GM20000 (cell line): ENCODE results near the gene LRP5.

Experiments used
- DNase-seq: peaks from one replicate; pipeline ENCODE4 v3.0.0; 2012; ENCODE audit warnings: low spot score
- TF ChIP-seq, protein P1 (sequence below): IDR thresholded peaks from 2 replicates; pipeline ENCODE4 v1.5.1; 2012; ENCODE audit warnings: mild to moderate bottlenecking, control low read depth; ENCODE audit errors: extremely low read depth, missing control alignments

The LRP5 gene

DNA sequence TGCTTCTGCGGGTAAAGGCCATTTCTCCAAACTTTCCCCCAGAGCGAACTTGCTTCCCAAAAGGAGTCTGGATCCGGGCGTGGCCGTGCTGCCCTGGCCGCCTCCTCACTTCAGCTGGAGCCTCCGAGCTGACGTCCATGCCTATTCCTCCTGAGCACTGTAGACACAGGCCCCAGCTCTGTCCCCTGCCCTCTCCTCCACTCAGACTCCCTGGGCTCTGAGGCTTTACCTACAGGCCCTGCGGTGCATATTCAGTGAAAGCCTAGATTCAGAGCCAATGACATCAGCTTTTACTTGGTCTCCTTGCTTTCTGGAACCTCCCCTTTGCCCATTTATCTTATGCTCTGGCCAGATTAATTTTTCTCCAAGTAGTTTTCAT, 9.7 kb downstream of the LRP5 start:
- TF ChIP-seq, protein P1, sequence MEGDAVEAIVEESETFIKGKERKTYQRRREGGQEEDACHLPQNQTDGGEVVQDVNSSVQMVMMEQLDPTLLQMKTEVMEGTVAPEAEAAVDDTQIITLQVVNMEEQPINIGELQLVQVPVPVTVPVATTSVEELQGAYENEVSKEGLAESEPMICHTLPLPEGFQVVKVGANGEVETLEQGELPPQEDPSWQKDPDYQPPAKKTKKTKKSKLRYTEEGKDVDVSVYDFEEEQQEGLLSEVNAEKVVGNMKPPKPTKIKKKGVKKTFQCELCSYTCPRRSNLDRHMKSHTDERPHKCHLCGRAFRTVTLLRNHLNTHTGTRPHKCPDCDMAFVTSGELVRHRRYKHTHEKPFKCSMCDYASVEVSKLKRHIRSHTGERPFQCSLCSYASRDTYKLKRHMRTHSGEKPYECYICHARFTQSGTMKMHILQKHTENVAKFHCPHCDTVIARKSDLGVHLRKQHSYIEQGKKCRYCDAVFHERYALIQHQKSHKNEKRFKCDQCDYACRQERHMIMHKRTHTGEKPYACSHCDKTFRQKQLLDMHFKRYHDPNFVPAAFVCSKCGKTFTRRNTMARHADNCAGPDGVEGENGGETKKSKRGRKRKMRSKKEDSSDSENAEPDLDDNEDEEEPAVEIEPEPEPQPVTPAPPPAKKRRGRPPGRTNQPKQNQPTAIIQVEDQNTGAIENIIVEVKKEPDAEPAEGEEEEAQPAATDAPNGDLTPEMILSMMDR: no peak
- no peak for DNase-seq

DNA sequence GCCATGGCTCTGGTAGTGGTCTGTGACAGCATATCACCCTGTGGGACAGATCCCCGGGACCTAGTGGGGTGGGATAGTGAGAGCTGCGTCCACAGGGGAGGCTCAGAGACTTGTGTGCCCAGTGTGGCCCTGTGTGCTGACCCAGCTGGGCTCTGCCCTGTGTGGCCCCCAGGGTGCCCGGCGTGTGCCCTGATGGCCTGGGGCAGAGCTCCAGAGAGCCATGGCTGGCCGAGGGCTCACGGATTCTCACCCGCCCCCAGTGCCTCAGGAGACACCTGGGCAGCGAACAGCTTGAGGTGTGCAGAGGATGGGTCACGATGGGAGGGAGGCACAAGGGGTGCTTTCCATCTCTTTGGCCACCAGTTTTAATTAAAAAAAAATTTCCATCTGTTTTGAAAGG, 11.8 kb downstream of the LRP5 start:
- DNase-seq: no peak
- TF ChIP-seq, protein P1: no peak

DNA sequence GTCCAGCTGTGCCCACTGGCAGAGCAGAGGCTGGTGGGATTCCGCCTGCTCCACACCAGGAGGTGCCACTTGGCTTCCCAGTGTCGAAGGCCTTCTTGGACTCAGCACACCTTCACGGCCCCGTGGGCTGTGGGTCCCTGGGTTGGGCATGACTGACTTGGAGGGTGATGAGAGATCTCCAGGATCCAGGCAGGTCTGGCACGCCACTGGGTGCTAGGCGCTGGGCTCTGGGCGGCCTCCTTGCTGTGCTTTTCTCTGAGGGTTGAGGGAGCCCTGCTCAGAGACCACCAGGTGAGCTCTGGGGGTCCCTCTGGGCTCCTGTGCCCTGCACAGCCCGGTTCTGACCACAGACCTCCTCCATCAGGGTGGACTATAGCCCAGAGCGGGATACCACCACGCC, 12.3 kb downstream of the LRP5 start:
- DNase-seq: no peak
- TF ChIP-seq, protein P1: no peak

DNA sequence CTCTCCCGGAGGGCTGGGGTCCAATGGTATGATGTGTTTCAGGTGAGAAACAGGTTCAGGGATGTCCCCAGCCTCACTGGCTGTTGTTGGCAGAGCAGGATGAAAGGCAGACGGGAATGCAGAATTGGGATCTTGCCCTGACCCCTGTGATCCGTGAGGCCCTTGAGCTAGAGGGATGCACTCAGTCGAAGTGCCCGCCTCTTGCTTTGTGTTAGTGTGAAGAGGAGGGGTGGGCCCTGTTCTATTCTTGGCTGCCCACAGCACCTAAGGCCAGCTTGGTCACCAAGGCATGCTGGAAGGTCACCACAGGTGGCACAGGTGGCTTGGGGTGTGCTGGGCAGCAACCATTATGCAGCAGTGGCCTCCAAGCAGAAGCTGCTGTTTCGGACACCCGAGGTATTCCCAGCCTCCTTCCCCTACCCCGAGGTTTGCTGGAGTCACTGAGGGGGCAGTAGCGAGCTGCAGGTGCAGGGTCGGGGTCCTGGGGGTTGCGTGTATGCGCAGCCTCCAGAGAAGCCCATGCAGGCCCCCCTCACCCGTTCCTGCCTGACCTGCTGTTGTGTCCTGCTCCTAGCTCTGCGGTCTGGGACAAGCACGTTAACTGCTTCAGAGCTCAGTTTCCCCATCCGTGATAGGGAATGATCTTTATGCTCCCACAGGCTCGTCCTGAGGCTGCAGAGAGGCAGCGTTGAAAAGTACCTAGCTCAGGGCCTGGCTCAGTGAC, 13.0 kb downstream of the LRP5 start:
- TF ChIP-seq, protein P1: no peak
- DNase-seq: no peak

DNA sequence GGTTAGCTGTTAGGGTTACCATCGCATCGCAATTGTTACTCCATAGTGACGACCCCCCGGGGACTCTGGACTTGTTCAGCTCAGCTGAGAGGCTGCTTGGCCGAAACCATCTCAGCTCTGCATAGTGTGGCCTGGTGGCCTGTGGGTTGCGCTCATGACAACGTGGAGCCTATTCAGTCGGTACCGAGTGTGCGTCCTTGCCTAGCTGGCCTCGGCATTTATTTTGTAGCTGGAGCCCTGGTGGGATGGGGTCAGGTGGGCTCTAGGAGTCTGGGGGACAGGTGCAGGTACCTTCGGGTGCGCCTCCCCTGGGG, 13.5 kb downstream of the LRP5 start:
- TF ChIP-seq, protein P1: no peak
- no peak for DNase-seq

DNA sequence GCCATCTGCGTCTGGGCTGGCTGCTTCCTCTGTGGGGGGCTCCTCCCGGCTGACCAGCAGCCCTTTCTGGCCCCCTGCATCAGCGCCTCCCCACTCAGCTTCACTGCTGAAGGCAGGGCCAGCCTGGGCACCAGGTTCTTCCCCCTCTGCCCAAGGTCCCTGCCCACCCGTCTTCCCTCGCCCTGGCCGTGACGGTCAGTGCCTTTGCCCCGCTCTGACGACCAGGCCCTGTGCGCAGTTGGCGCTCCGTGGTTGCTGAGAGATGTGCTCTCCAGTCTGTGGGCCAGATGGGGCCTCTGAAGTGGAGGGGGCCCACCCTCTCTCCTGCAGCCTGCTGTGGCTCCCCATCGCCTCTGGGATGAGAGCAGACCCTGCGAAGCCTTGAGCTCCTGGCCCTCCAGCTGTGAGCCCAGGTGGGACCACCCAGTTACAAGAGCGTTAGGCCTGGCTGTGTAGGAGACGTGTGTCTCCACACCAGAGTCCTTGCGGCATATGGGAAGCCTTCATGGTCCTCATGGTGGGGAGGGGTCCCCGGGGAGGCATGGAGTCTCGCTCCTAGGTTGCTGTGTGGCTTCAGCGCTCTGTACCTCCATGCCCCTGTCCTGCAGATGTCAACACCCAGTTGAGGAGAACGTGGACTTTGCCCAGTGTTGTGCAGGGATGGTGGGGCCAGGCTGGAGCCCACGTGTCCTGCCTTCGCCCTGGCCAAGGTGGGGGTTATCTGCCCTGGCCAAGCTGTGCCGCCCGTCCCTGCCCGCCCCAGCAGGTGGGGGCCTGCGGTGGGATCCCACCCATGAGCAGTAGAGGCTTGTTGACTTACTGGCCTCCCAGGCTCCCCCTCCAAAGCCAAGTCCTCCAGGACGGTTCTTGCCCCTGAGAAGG, 14.2 kb downstream of the LRP5 start:
- no peak for DNase-seq
- TF ChIP-seq, protein P1: no peak

DNA sequence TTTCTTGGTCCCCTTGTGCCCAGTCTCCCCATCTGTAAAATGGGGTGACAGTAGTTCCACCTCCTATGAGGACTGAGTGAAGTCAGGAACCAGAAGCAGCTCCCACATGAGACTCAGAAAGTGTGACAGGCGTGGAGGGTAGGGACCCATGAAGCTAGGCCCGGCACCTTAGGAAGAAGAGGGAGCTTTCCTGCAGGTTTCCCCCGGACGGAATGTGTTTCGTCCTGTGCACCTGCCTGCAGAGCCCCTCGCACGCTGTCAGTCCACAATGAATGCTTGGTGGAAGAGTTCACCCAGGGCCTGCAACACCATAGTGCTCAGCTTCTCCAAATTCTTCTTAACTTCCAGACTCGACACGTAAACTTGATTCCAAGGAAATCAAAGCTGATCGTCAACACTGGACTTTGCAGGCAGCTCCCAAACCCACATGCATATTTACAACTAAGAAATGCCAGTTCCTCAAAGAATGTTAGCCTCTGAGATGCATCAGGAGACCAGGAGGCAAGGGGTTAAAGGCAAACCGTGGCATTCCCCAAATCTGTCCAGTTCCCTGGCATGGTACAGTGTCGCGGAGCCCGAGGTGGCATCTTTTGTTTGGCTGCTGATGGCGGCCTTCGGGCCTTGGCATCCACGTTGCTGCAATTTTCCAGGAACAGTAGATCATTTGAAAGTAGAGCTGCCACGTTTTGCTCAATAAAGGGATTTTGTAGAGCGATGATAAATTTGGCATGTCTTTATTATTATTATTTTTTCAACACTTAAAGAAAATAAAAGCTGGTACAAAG, 15.4 kb downstream of the LRP5 start:
- TF ChIP-seq, protein P1: no peak
- DNase-seq: no peak
